ENCODE data around the gene CCDC80.

CCDC80 gene

DNA sequence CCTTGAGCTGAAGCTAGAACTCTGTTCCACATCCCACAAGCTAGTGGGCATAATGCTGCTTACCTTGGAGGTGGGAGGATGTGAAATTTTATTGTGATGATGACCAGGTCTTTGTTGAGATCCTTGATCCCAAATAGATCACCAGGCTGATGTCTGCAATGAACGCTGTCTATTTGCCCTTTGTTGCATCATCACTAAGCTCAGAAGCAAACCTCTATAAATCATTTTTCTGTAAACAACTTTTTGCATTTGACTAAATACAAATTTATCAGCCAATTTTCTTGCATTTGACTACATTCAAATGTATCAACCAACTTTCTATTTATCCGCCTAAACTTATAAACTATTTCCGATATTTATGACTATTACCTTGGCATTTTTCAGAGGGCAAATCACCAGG is 9.7 kb downstream of the CCDC80 start:
- TF ChIP-seq CTCF (IDR thresholded peaks at IDR 0.05; ENCODE audit: insufficient read depth, low read length, poor library complexity, severe bottlenecking), result no peak
- Histone ChIP-seq H3K36me3 (ENCODE audit: control insufficient read depth, insufficient read depth, low read length) (no peaks in the 10 kb centered on the region), H3K27me3 (replicated peaks; ENCODE audit: control insufficient read depth, insufficient read depth, low read length) (no peaks in the 10 kb centered on the region), H3K4me3 (replicated peaks; ENCODE audit: low read depth, low read length) (no peak overlapping the region)
- DNase-seq (ENCODE audit: extremely low read depth, insufficient read length), result no peak

DNA sequence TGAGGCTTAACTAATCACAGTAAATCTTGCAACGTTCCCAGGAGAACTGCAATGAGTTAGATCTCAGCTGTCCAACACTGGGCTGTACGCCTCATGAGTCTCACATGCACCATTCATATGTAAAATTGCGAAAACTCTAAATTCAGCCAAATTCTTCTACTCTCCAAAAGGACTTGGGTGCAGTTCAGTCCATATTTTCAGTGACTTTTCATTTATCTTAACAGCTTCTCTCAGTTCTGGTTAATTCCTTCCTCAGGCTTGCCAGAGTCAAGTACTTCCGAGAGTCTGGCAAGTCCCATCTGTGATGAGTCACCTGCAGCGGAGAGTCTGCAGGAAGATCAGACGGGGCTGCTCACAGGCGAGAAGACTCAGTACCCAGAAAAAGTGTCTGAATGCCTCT is 11.5 kb downstream of the CCDC80 start:
- H3K27me3 ChIP-seq (replicated peaks; ENCODE audit: control insufficient read depth, insufficient read depth, low read length), result no peaks in the 10 kb centered on the region
- TF ChIP-seq CTCF (IDR thresholded peaks at IDR 0.05; ENCODE audit: insufficient read depth, low read length, poor library complexity, severe bottlenecking), result no peak
- H3K36me3 ChIP-seq (ENCODE audit: control insufficient read depth, insufficient read depth, low read length), result no peaks in the 10 kb centered on the region
- DNase-seq (ENCODE audit: extremely low read depth, insufficient read length), result no peak
- H3K4me3 ChIP-seq (replicated peaks; ENCODE audit: low read depth, low read length), result no peak overlapping the region

GRCh38 chr3:112627919-112628466 is 12.9 kb downstream of the CCDC80 start:
- Histone ChIP-seq H3K4me3 (replicated peaks; ENCODE audit: low read depth, low read length) (no peak overlapping the region), H3K27me3 (replicated peaks; ENCODE audit: control insufficient read depth, insufficient read depth, low read length) (no peaks in the 10 kb centered on the region), H3K36me3 (ENCODE audit: control insufficient read depth, insufficient read depth, low read length) (no peaks in the 10 kb centered on the region)
- TF ChIP-seq CTCF (IDR thresholded peaks at IDR 0.05; ENCODE audit: insufficient read depth, low read length, poor library complexity, severe bottlenecking), result no peak
- no peak for DNase-seq (ENCODE audit: extremely low read depth, insufficient read length)

DNA sequence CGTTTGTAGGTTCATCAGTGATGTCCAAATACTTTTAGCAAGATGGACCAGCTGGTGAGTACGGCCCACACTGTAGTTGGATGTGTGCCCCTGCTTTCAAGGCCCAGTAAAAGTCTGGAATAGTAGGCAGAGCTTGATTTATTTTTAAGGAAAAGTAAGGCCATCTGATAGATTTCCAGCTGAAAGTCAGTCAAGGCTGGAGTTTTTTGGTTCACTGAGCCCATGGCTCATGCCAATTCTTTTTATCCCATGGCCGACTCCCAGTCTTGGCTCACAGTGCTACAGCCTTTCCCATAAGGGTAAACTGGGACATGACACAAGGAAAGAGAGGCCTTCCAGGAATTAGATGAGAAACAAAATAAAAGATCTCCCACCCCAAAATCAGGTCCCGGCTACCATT is 13.5 kb downstream of the CCDC80 start:
- no peak overlapping the region for H3K4me3 ChIP-seq (replicated peaks; ENCODE audit: low read depth, low read length)
- no peak for DNase-seq (ENCODE audit: extremely low read depth, insufficient read length)

DNA sequence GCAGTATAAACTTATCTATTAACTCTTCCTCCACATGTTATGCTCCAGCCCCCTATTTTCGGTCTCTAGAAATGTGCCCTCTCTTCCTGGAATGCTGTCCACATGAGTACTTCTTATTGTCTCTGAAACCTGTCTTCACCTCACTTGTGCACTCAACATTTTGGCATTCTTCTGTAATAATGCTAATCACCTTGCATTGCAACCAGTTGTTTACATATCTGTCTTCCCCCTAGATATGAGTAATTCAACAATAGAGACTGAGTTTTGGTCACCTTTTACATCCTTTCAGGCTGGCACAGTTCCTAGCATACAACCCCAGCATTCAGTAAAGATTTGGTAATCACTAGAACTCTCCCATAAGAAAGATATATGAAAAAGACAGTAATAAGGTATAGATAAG is 17.2 kb downstream of the CCDC80 start:
- TF ChIP-seq CTCF (IDR thresholded peaks at IDR 0.05; ENCODE audit: insufficient read depth, low read length, poor library complexity, severe bottlenecking), result no peak
- Histone ChIP-seq H3K36me3 (ENCODE audit: control insufficient read depth, insufficient read depth, low read length) (no peaks in the 10 kb centered on the region), H3K27me3 (replicated peaks; ENCODE audit: control insufficient read depth, insufficient read depth, low read length) (no peaks in the 10 kb centered on the region; the same call in 1 of the 2 replicates), H3K4me3 (replicated peaks; ENCODE audit: low read depth, low read length) (no peak overlapping the region)
- no peak for DNase-seq (ENCODE audit: extremely low read depth, insufficient read length)

More for the DNA sequence above, 13.5 kb downstream of the CCDC80 start:
- TF ChIP-seq CTCF (IDR thresholded peaks at IDR 0.05; ENCODE audit: insufficient read depth, low read length, poor library complexity, severe bottlenecking), result no peak
- no peaks in the 10 kb centered on the region for H3K27me3 ChIP-seq (replicated peaks; ENCODE audit: control insufficient read depth, insufficient read depth, low read length)
- no peaks in the 10 kb centered on the region for H3K36me3 ChIP-seq (ENCODE audit: control insufficient read depth, insufficient read depth, low read length)

GRCh38 chr3:112623213-112623612 is 17.7 kb downstream of the CCDC80 start:
- H3K4me3 ChIP-seq (replicated peaks; ENCODE audit: low read depth, low read length), result no peak overlapping the region
- H3K27me3 ChIP-seq (replicated peaks; ENCODE audit: control insufficient read depth, insufficient read depth, low read length), result no peaks in the 10 kb centered on the region; the same call in 1 of the 2 replicates
- DNase-seq (ENCODE audit: extremely low read depth, insufficient read length), result no peak
- no peaks in the 10 kb centered on the region for H3K36me3 ChIP-seq (ENCODE audit: control insufficient read depth, insufficient read depth, low read length)
- TF ChIP-seq CTCF (IDR thresholded peaks at IDR 0.05; ENCODE audit: insufficient read depth, low read length, poor library complexity, severe bottlenecking), result no peak
